Measurements from ENCODE around the gene CCDC142. TPM values are rescaled to one million over a fixed set of nuclear protein-coding genes. Genes with fewer than 3 reads are reported as not detected.

CCDC142 gene
- polyA plus RNA-seq, 1 donor (not counting 4 experiments of a cell fraction or from before 2014, with no cell fraction given) = 4.7 TPM

- peak; percentile 100 for DNase-seq (ENCODE audit: low read depth, low spot score)
- H3K9me1 ChIP-seq (ENCODE audit: control insufficient read depth, extremely low read depth, insufficient read depth, low read length) = no peaks in the 10 kb centered on the region
- H3K4me3 ChIP-seq (ENCODE audit: control insufficient read depth in 2 of 3, extremely low read depth in 1 of 3, insufficient read depth in 2 of 3, low read depth in 1 of 3, low read length in 3 of 3) = peak within 1 kb of the TSS; percentile 67 to 79 (median 79)
- no peaks in the 10 kb centered on the region for H3K27me3 ChIP-seq (ENCODE audit: control insufficient read depth, extremely low read depth, insufficient read depth, low read length)
- peak within 1 kb of the TSS; percentile 96 for H3K27ac ChIP-seq (ENCODE audit: control insufficient read depth, insufficient read depth, low read length)
- H2AFZ ChIP-seq (ENCODE audit: control insufficient read depth, low read length) = peak within 1 kb of the TSS; percentile 58
- peaks cover 12 to 23% of the 10 kb centered on the region in 2 experiments for H3K36me3 ChIP-seq (ENCODE audit: control insufficient read depth in 2 of 2, extremely low read depth in 1 of 2, insufficient read depth in 2 of 2, low read length in 2 of 2)
- peak within 1 kb of the TSS; percentile 84 for H3K4me2 ChIP-seq (ENCODE audit: control insufficient read depth, extremely low read depth, insufficient read depth, low read depth, low read length)
- H3K79me2 ChIP-seq (ENCODE audit: control insufficient read depth, insufficient read depth, low read length) = peaks cover 24% of the 10 kb centered on the region
- no peak for TF ChIP-seq CTCF (optimal IDR thresholded peaks at IDR 0.05 in 1 of 3, IDR thresholded peaks at IDR 0.05 in 1 of 3, conservative IDR thresholded peaks at IDR 0.05 in 1 of 3; ENCODE audit: extremely low read depth in 1 of 3, insufficient read depth in 2 of 3, low read length in 3 of 3)
- no peak for TF ChIP-seq EZH2 (IDR thresholded peaks at IDR 0.05; ENCODE audit: low read length)
- no peaks in the 10 kb centered on the region for H3K9me3 ChIP-seq (ENCODE audit: control insufficient read depth, low read depth, low read length)
- H4K20me1 ChIP-seq (ENCODE audit: control insufficient read depth, extremely low read depth, insufficient read depth, low read length) = no peaks in the 10 kb centered on the region
- peak; percentile 81 for FAIRE-seq
- peak within 1 kb of the TSS; percentile 95 for H3K9ac ChIP-seq (ENCODE audit: control insufficient read depth, extremely low read depth, insufficient read depth, low read length)
- dilution Hi-C loops (cut with MboI; ENCODE audit: extremely low pct_ligation_motif_present, low sequenced_read_pairs) = no loop called here
- peaks cover 21% of the 10 kb centered on the region for H3K4me1 ChIP-seq (ENCODE audit: control insufficient read depth, extremely low read depth, insufficient read depth, low read length)
Observed at GRCh38 chr2:74458132-74458937, 24.5 kb downstream of the CCDC142 start, which contains the start of gene WBP1. Gene WBP1 (plus strand): TSS chr2:74458438. CDS start chr2:74458603, 165 bp downstream.

- peak overlapping the region; percentile 47 to 79 (median 79) for H3K4me3 ChIP-seq (ENCODE audit: control insufficient read depth in 2 of 3, extremely low read depth in 1 of 3, insufficient read depth in 2 of 3, low read depth in 1 of 3, low read length in 3 of 3)
- dilution Hi-C loops (cut with MboI; ENCODE audit: extremely low pct_ligation_motif_present, low sequenced_read_pairs) = no loop called here
- peak overlapping the region; percentile 84 for H3K4me2 ChIP-seq (ENCODE audit: control insufficient read depth, extremely low read depth, insufficient read depth, low read depth, low read length)
- peak overlapping the region; percentile 56 for H2AFZ ChIP-seq (ENCODE audit: control insufficient read depth, low read length)
- no peak for DNase-seq (ENCODE audit: low read depth, low spot score)
- H3K27me3 ChIP-seq (ENCODE audit: control insufficient read depth, extremely low read depth, insufficient read depth, low read length) = no peaks in the 10 kb centered on the region
- H3K27ac ChIP-seq (ENCODE audit: control insufficient read depth, insufficient read depth, low read length) = peak overlapping the region; percentile 96
- H4K20me1 ChIP-seq (ENCODE audit: control insufficient read depth, extremely low read depth, insufficient read depth, low read length) = no peaks in the 10 kb centered on the region
- no peaks in the 10 kb centered on the region for H3K9me1 ChIP-seq (ENCODE audit: control insufficient read depth, extremely low read depth, insufficient read depth, low read length)
- no peak for TF ChIP-seq EZH2 (IDR thresholded peaks at IDR 0.05; ENCODE audit: low read length)
- no peak for TF ChIP-seq CTCF (optimal IDR thresholded peaks at IDR 0.05 in 1 of 3, IDR thresholded peaks at IDR 0.05 in 1 of 3, conservative IDR thresholded peaks at IDR 0.05 in 1 of 3; ENCODE audit: extremely low read depth in 1 of 3, insufficient read depth in 2 of 3, low read length in 3 of 3)
- H3K9me3 ChIP-seq (ENCODE audit: control insufficient read depth, low read depth, low read length) = no peaks in the 10 kb centered on the region
- FAIRE-seq = no peak
- H3K4me1 ChIP-seq (ENCODE audit: control insufficient read depth, extremely low read depth, insufficient read depth, low read length) = peaks cover 21% of the 10 kb centered on the region
- peaks cover 20% of the 10 kb centered on the region for H3K79me2 ChIP-seq (ENCODE audit: control insufficient read depth, insufficient read depth, low read length)
- H3K36me3 ChIP-seq (ENCODE audit: control insufficient read depth in 2 of 2, extremely low read depth in 1 of 2, insufficient read depth in 2 of 2, low read length in 2 of 2) = peaks cover 11 to 18% of the 10 kb centered on the region in 2 experiments
- H3K9ac ChIP-seq (ENCODE audit: control insufficient read depth, extremely low read depth, insufficient read depth, low read length) = peak overlapping the region; percentile 95
Observed at GRCh38 chr2:74457549-74458131, 25.2 kb downstream of the CCDC142 start.

Measured in keratinocyte (primary cell).